HCT116 (cell line): ENCODE measurements around the gene PLCD1. TPM values are rescaled to one million over a fixed set of nuclear protein-coding genes. Genes with fewer than 3 reads are reported as not detected.

Experiments
- ATAC-seq: fragments of 200-7000 bp; cut with Tn5 transposase; 2 replicates; pipeline ENCODE4 v1.9.1; 2020; ENCODE audit warnings: mild to moderate bottlenecking, moderate library complexity
- BruUV-seq: library from RNA; stranded (reverse); fragments of 400-500 nt; replicated peaks from 2 replicates; lab custom pipeline; 2021; lab: Mats Ljungman, UMichigan
- CTCF ChIA-PET: fragments of 300-600 bp; sonication (Branson Sonifier 250); formaldehyde crosslinking; loops from one replicate; lab custom pipeline; 2021; ENCODE audit warnings: antibody characterized with exemption; lab: Charles Lee
- POLR2A ChIA-PET: fragments of 300-600, 350-600 bp; sonication (Branson Sonifier 250); formaldehyde crosslinking; loops from one replicate; lab custom pipeline; 2021; ENCODE audit warnings: antibody characterized with exemption; lab: Charles Lee
- RAD21 ChIA-PET, 2 experiments: fragments of 300-600 bp; sonication (Branson Sonifier 250); formaldehyde crosslinking; loops; one replicate each; lab custom pipeline; 2023; ENCODE audit warnings: low total read pairs in 2 of 2; ENCODE audit not compliant: uncharacterized antibody in 2 of 2, unreplicated experiment in 2 of 2, low non-redundant PET in 1 of 2; lab: Charles Lee
- DNase-seq: peaks from one replicate; pipeline ENCODE4 v3.0.0-alpha.2; 2010; ENCODE audit warnings: low read depth, low spot score
- H2AFZ ChIP-seq: fragments of 200-600 bp; shearing (Covaris generic), sonication (generic); 2 replicates; pipeline ENCODE4 v1.6.1; 2017; ENCODE audit warnings: low read depth, mixed run types, mixed read lengths, antibody characterized with exemption, low read length; ENCODE audit not compliant: poor library complexity, severe bottlenecking
- H3K27ac ChIP-seq: 2 replicates; pipeline ENCODE4 v1.5.1; 2012; ENCODE audit warnings: low read depth, low read length
- H3K27me3 ChIP-seq: fragments of 200-600 bp; sonication (generic); 2 replicates; pipeline ENCODE4 v1.6.1; 2016; ENCODE audit warnings: mixed run types, low read length, mixed read lengths; ENCODE audit not compliant: insufficient read depth
- H3K36me3 ChIP-seq, 2 experiments: fragments of 200-500 bp in 1 of 2; fragments of 200-600 bp in 1 of 2; sonication (Bioruptor generic) in 1 of 2; sonication (generic) in 1 of 2; 2 replicates each; pipeline versions ENCODE4 v1.5.1 to v1.6.1; 2014 to 2016; ENCODE audit warnings: low read length in 2 of 2, inconsistent platforms in 1 of 2, mixed read lengths in 1 of 2, mixed run types in 1 of 2; ENCODE audit not compliant: insufficient read depth in 2 of 2, control insufficient read depth in 1 of 2
- H3K4me1 ChIP-seq, 2 experiments: fragments of 200-600 bp in 1 of 2; sonication (generic) in 1 of 2; 2 replicates each; pipeline versions ENCODE4 v1.5.1 to v1.6.1; 2012 to 2017; ENCODE audit warnings: low read length in 2 of 2, inconsistent platforms in 1 of 2, mild to moderate bottlenecking in 1 of 2, mixed read lengths in 1 of 2, mixed run types in 1 of 2, moderate library complexity in 1 of 2; ENCODE audit not compliant: insufficient read depth in 2 of 2, control insufficient read depth in 1 of 2
- H3K4me2 ChIP-seq: fragments of 200-600 bp; sonication (generic); 2 replicates; pipeline ENCODE4 v1.6.1; 2017; ENCODE audit warnings: mixed run types, low read length, mixed read lengths
- H3K4me3 ChIP-seq, 2 experiments: fragments of 200-600 bp in 1 of 2; sonication (generic) in 1 of 2; replicated peaks in 1 of 2; 2 replicates each; pipeline ENCODE4 v1.5.1; 2011 to 2016; ENCODE audit warnings: low read length in 2 of 2, control low read depth in 1 of 2, low read depth in 1 of 2, mild to moderate bottlenecking in 1 of 2, mixed read lengths in 1 of 2, mixed run types in 1 of 2
- H3K79me2 ChIP-seq: fragments of 200-600 bp; sonication (generic); 2 replicates; pipeline ENCODE4 v1.6.1; 2017; ENCODE audit warnings: mild to moderate bottlenecking, mixed run types, low read length, moderate library complexity, mixed read lengths; ENCODE audit not compliant: insufficient read depth
- H3K9ac ChIP-seq: fragments of 200-600 bp; sonication (generic); 2 replicates; pipeline ENCODE4 v1.6.1; 2016; ENCODE audit warnings: low read length, mixed read lengths
- H3K9me2 ChIP-seq: fragments of 200-600 bp; sonication (generic), shearing (Covaris generic); 2 replicates; pipeline ENCODE4 v1.6.1; 2017; ENCODE audit warnings: mixed run types, mild to moderate bottlenecking, moderate library complexity; ENCODE audit not compliant: insufficient read depth
- H3K9me3 ChIP-seq, 2 experiments: fragments of 200-500 bp in 1 of 2; fragments of 200-600 bp in 1 of 2; sonication (Bioruptor generic) in 1 of 2; sonication (generic) in 1 of 2; 2 replicates each; pipeline ENCODE4 v1.6.1; 2014 to 2017; ENCODE audit warnings: low read length in 2 of 2, mixed read lengths in 2 of 2, inconsistent platforms in 1 of 2, low read depth in 1 of 2, mild to moderate bottlenecking in 1 of 2, mixed run types in 1 of 2, moderate library complexity in 1 of 2; ENCODE audit not compliant: control insufficient read depth in 1 of 2, insufficient read depth in 1 of 2
- H4K20me1 ChIP-seq: fragments of 200-600 bp; sonication (generic), shearing (Covaris generic); 2 replicates; pipeline ENCODE4 v1.6.1; 2017; ENCODE audit warnings: mixed run types, mild to moderate bottlenecking, moderate library complexity; ENCODE audit not compliant: insufficient read depth
- ATF3 ChIP-seq: IDR thresholded peaks from 2 replicates; pipeline ENCODE4 v1.6.1; 2012
- CBX3 ChIP-seq: IDR thresholded peaks from 2 replicates; pipeline ENCODE4 v1.6.1; 2012; ENCODE audit warnings: low read depth
- CEBPB ChIP-seq: IDR thresholded peaks from 2 replicates; pipeline ENCODE4 v1.6.1; 2012; ENCODE audit warnings: low read depth
- CTCF ChIP-seq, 3 experiments: fragments of 200-600 bp in 1 of 3; sonication (generic) in 1 of 3; IDR thresholded peaks in 2 of 3; conservative IDR thresholded peaks in 1 of 3; 2 replicates each; pipeline ENCODE4 v1.5.1; 2012 to 2017; ENCODE audit warnings: low read depth in 2 of 3, low read length in 2 of 3, antibody characterized with exemption in 1 of 3, borderline replicate concordance in 1 of 3, control low read depth in 1 of 3, mild to moderate bottlenecking in 1 of 3, mixed read lengths in 1 of 3, mixed run types in 1 of 3, moderate library complexity in 1 of 3; ENCODE audit not compliant: insufficient read depth in 1 of 3
- EGR1 ChIP-seq: IDR thresholded peaks from 2 replicates; pipeline ENCODE4 v1.6.1; 2012; ENCODE audit warnings: low read depth
- ELF1 ChIP-seq: IDR thresholded peaks from 2 replicates; pipeline ENCODE4 v1.6.1; 2012; ENCODE audit warnings: low read depth, borderline replicate concordance
- EZH2phosphoT487 ChIP-seq: fragments of 200-600 bp; IDR thresholded peaks from 2 replicates; pipeline ENCODE4 v1.6.1; 2018; ENCODE audit warnings: antibody characterized with exemption, borderline replicate concordance
- FOSL1 ChIP-seq: IDR thresholded peaks from 2 replicates; pipeline ENCODE4 v1.6.1; 2012; ENCODE audit warnings: low read depth
- POLR2A ChIP-seq: IDR thresholded peaks from 2 replicates; pipeline ENCODE4 v1.7.0; 2011; ENCODE audit warnings: borderline replicate concordance; ENCODE audit not compliant: insufficient read depth, insufficient read length; ENCODE audit errors: extremely low read depth
- POLR2AphosphoS5 ChIP-seq: IDR thresholded peaks from 2 replicates; pipeline ENCODE4 v1.6.1; 2011; ENCODE audit warnings: mild to moderate bottlenecking, low read depth, low read length, moderate library complexity
- RAD21 ChIP-seq: IDR thresholded peaks from 2 replicates; pipeline ENCODE4 v1.6.1; 2012; ENCODE audit warnings: low read depth, mild to moderate bottlenecking
- SIN3A ChIP-seq: IDR thresholded peaks from 2 replicates; pipeline ENCODE4 v1.6.1; 2012; ENCODE audit warnings: low read depth
- SP1 ChIP-seq: IDR thresholded peaks from 2 replicates; pipeline ENCODE4 v1.6.1; 2012; ENCODE audit warnings: low read depth
- SRF ChIP-seq: IDR thresholded peaks from 2 replicates; pipeline ENCODE4 v1.6.1; 2012; ENCODE audit warnings: low read depth
- TCF7L2 ChIP-seq: IDR thresholded peaks from 2 replicates; pipeline ENCODE4 v1.7.0; 2011; ENCODE audit warnings: borderline replicate concordance, inconsistent platforms; ENCODE audit not compliant: insufficient read depth, insufficient read length; ENCODE audit errors: extremely low read depth
- YY1 ChIP-seq: IDR thresholded peaks from 2 replicates; pipeline ENCODE4 v1.6.1; 2011; ENCODE audit warnings: low read length, low read depth, moderate library complexity, mild to moderate bottlenecking; ENCODE audit not compliant: insufficient replicate concordance; ENCODE audit errors: extremely low read depth
- ZFX ChIP-seq: fragments of 450-650 bp; IDR thresholded peaks from 2 replicates; pipeline ENCODE4 v1.6.1; 2017
- ZNF274 ChIP-seq: fragments of 200-500 bp; sonication (Bioruptor generic); IDR thresholded peaks from 2 replicates; pipeline ENCODE4 v1.6.1; 2014; ENCODE audit warnings: mild to moderate bottlenecking, low read depth, low read length, inconsistent platforms
- intact Hi-C: fragments of 100-400 bp; cut with micrococcal nuclease; formaldehyde crosslinking; loops from 2 replicates; pipeline ENCODE4 v1.10.0; 2022
- total RNA-seq: library from RNA; stranded (reverse); gene quantifications from one replicate; pipeline ENCODE4 v1.2.1, GENCODE V29; 2021; ENCODE audit not compliant: unreplicated experiment

PLCD1 gene
- total RNA-seq, 1 experiment from 2014 or later, result 15.9 TPM

- BruUV-seq, result no TSS peak
- H3K79me2 ChIP-seq, result no peaks in the 10 kb centered on the region
- H3K4me1 ChIP-seq, result peaks cover 9 to 38% of the 10 kb centered on the region in 2 experiments
- no peak overlapping the region for H3K27ac ChIP-seq
- ATAC-seq (no peak), DNase-seq (no peak)
- no peaks in the 10 kb centered on the region for H3K9me2 ChIP-seq
- no peak overlapping the region for H3K9ac ChIP-seq
- no peak overlapping the region for H3K4me2 ChIP-seq
- ChIA-PET CTCF (interaction anchor here (1.0 to 1.6 kb wide), 5 partner anchors 114 to 341 kb away, joined by 3 to 5 read pairs (median 4); no protein-coding TSS in a partner anchor), RAD21 (no interaction called here), POLR2A (no interaction called here)
- no peak overlapping the region for H2AFZ ChIP-seq
- TF ChIP-seq SP1 (no peak), ZFX (no peak), SIN3A (no peak), CEBPB (no peak), ATF3 (no peak), ELF1 (no peak)
- H3K36me3 ChIP-seq, result no peaks in the 10 kb centered on the region
- no peaks in the 10 kb centered on the region for H4K20me1 ChIP-seq
- H3K9me3 ChIP-seq, result no peaks in the 10 kb centered on the region
- H3K4me3 ChIP-seq, result no peak overlapping the region
- intact Hi-C loops, result loop anchor here (1.0 to 2.0 kb wide), 2 partner anchors 29 to 148 kb away; no protein-coding TSS in a partner anchor
- no peaks in the 10 kb centered on the region for H3K27me3 ChIP-seq
Measured at GRCh38 chr3:38002940-38003339, 26.5 kb downstream of the PLCD1 start.

GRCh38 chr3:38002291-38002876 is 27.1 kb downstream of the PLCD1 start:
- intact Hi-C loops, result loop anchor here (2.0 kb wide), 1 partner anchor 148 kb away; no protein-coding TSS in a partner anchor

More at GRCh38 chr3:38002291-38002876, 27.1 kb downstream of the PLCD1 start:
- Histone ChIP-seq H3K9me2 (no peaks in the 10 kb centered on the region), H3K9me3 (no peaks in the 10 kb centered on the region), H3K9ac (no peak overlapping the region), H3K27me3 (no peaks in the 10 kb centered on the region), H3K4me2 (no peak overlapping the region), H3K4me1 (peaks cover 9 to 41% of the 10 kb centered on the region in 2 experiments), H3K27ac (no peak overlapping the region), H2AFZ (no peak overlapping the region), H3K36me3 (no peaks in the 10 kb centered on the region), H4K20me1 (no peaks in the 10 kb centered on the region), H3K79me2 (no peaks in the 10 kb centered on the region), H3K4me3 (no peak overlapping the region)
- DNase-seq (no peak), ATAC-seq (no peak)
- ChIA-PET POLR2A (interaction anchor here (0.5 kb wide), 1 partner anchor 115 kb away, joined by 4 read pairs; no protein-coding TSS in a partner anchor), CTCF (interaction anchor here (1.3 kb wide), 1 partner anchor 147 kb away, joined by 4 read pairs; no protein-coding TSS in a partner anchor), RAD21 (interaction anchor here in 1 of 2 experiments (1.1 kb wide), 1 partner anchor 344 kb away, joined by 3 read pairs; the partner anchor contains the start of gene XYLB)
- TF ChIP-seq TCF7L2, result no peak
- TF ChIP-seq SP1, result no peak
- no peak for TF ChIP-seq EZH2phosphoT487
- no peak for TF ChIP-seq POLR2A
- no peak for TF ChIP-seq ZNF274
- no peak for TF ChIP-seq CBX3
- TF ChIP-seq SIN3A, result no peak
- no peak for TF ChIP-seq CTCF (IDR thresholded peaks at IDR 0.05 in 2 of 3, conservative IDR thresholded peaks at IDR 0.05 in 1 of 3; ENCODE audit: borderline replicate concordance in 1 of 3, insufficient read depth in 1 of 3, low read depth in 2 of 3, low read length in 2 of 3)
- no peak for TF ChIP-seq EGR1
- no peak for TF ChIP-seq ATF3
- TF ChIP-seq YY1, result no peak
- no peak for TF ChIP-seq FOSL1
- no peak for TF ChIP-seq CEBPB
- TF ChIP-seq POLR2AphosphoS5, result no peak
- no peak for TF ChIP-seq ELF1
- no peak for TF ChIP-seq RAD21
- TF ChIP-seq SRF, result no peak
- BruUV-seq, result no TSS peak
